GM21360 (cell line): ENCODE data around the gene NUP205.
"Not testable (repeated sequence)": the region's sequence is repeated elsewhere in the genome, so short reads cannot be mapped to it uniquely, and the experiment has no call there.

Source experiments
- ATAC-seq: cut with Tn5 transposase; IDR thresholded peaks from one replicate; pipeline ENCODE4 v1.9.1; 2021; ENCODE audit warnings: mild to moderate bottlenecking, moderate library complexity; ENCODE audit not compliant: unreplicated experiment

The NUP205 gene

GRCh38 chr7:135666156-135666555, 108.4 kb downstream of the NUP205 start:
- ATAC-seq, result no peak

GRCh38 chr7:135666846-135667245, 109.1 kb downstream of the NUP205 start:
- no peak for ATAC-seq

- not testable (repeated sequence) for ATAC-seq
Measured at GRCh38 chr7:135667626-135668025, 109.9 kb downstream of the NUP205 start.

GRCh38 chr7:135668852-135669395, 111.2 kb downstream of the NUP205 start:
- not testable (repeated sequence) for ATAC-seq

- no peak for ATAC-seq
Measured at GRCh38 chr7:135669774-135670173, 112.1 kb downstream of the NUP205 start.

GRCh38 chr7:135670179-135670578, 112.5 kb downstream of the NUP205 start:
- ATAC-seq, result no peak

GRCh38 chr7:135672560-135673359, 115.0 kb downstream of the NUP205 start:
- peak; percentile 84 for ATAC-seq

- ATAC-seq, result no peak
Measured at GRCh38 chr7:135673360-135673706, 115.6 kb downstream of the NUP205 start.

- no peak for ATAC-seq
Measured at GRCh38 chr7:135678612-135679575, 121.2 kb downstream of the NUP205 start.

GRCh38 chr7:135681762-135682161, 124.0 kb downstream of the NUP205 start:
- no peak for ATAC-seq

- no peak for ATAC-seq
Measured at GRCh38 chr7:135682191-135682590, 124.5 kb downstream of the NUP205 start.

GRCh38 chr7:135683609-135684008, 125.9 kb downstream of the NUP205 start:
- ATAC-seq, result no peak

GRCh38 chr7:135684136-135684535, 126.4 kb downstream of the NUP205 start:
- ATAC-seq, result no peak

- no peak for ATAC-seq
Measured at GRCh38 chr7:135684699-135685098, 127.0 kb downstream of the NUP205 start.

- ATAC-seq, result no peak
Measured at GRCh38 chr7:135685306-135686084, 127.8 kb downstream of the NUP205 start.

- no peak for ATAC-seq
Measured at GRCh38 chr7:135687466-135687865, 129.7 kb downstream of the NUP205 start.

- no peak for ATAC-seq
Measured at GRCh38 chr7:135690566-135690965, 132.8 kb downstream of the NUP205 start.

- no peak for ATAC-seq
Measured at GRCh38 chr7:135692055-135692454, 134.3 kb downstream of the NUP205 start.

- not testable (repeated sequence) for ATAC-seq
Measured at GRCh38 chr7:135692606-135693005, 134.9 kb downstream of the NUP205 start.

GRCh38 chr7:135693558-135693957, 135.8 kb downstream of the NUP205 start:
- ATAC-seq, result no peak
